Measurements from ENCODE around the gene FAM167B.
"Not testable (repeated sequence)": the region's sequence is repeated elsewhere in the genome, so short reads cannot be mapped to it uniquely, and the experiment has no call there.

FAM167B gene

DNA sequence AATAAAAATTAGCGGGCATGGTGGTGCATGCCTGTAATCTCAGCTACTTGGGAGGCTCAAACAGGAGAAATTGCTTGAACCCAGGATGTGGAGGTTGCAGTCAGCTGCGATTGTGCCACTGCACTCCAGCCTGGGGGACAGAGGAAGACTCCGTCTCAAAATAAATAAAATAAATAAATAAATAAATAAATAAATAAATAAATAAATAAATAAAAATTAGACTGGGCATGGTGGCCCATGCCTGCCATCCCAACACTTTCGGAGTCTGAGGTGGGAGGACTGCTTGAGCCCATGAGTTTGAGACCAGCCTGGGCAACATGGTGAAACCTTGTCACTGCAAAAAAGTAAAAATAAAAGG is 16.2 kb downstream of the FAM167B start:
- DNase-seq, result not testable (repeated sequence)

DNA sequence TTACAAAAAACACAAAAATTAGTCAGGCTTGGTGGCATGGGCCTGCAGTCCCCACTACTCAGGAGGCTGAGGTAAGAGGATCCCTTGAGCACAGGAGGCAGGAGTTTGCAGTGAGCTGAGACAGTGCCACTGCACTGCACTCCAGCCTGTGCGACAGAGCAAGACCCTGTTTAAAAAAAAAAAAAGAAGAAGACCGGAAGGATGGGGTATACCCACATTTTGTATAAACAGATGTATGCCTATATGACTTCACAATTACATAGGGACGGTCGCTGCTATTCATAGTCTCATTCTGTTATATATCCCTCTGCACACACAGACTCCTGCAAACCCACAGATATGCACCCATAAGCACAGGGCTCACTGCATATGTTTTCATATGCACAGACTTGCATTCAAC is 16.7 kb downstream of the FAM167B start:
- no peak for DNase-seq

DNA sequence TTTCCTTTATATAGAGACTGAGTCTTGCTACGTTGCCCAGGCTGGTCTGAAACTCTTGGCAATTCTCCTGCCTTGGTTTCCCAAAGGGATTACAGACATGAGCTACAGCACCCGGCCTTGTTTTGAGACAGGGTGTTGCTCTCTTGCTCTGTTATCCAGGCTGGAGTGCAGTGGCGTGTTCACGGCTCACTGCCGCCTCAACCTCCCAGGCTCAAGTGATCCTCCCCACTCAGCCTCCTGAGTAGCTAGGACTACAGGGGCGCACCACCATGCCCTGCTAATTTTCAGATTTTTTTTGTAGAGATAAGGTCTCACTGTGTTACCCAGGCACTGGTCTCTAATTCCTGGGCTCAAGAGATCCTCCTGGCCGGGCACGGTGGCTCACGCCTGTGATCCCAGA is 18.8 kb downstream of the FAM167B start:
- DNase-seq, result no peak

DNA sequence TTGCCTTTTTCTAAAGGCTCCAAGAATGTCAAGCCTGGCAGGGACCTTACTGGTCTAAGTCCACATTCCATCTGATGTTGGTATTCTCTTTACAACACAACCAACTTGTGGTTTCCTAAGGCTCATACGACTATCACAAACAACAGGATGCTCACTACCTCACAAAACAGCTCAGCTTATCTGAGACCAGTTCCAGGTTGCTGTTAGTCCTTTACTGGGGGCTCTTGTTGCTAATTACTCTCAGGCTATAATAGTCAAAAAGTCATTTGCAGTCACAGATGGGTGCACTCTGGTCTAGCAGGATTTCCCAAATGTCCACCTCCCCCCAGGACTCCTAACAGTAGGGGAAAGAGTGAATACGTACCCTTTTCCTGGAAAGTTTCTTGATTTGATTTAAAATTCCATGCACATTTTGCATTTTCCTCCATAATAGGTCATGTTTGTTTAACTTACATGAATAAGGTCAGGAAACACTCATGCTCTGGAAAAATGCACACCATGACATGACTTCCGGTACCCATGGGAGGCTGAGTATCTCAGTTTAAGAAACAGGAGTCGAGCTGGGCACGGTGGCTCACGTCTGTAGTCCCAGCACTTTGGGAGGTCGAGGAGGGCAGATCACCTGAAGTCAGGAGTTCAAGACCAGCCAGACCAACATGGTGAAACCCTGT is 20.0 kb downstream of the FAM167B start:
- no peak for DNase-seq

DNA sequence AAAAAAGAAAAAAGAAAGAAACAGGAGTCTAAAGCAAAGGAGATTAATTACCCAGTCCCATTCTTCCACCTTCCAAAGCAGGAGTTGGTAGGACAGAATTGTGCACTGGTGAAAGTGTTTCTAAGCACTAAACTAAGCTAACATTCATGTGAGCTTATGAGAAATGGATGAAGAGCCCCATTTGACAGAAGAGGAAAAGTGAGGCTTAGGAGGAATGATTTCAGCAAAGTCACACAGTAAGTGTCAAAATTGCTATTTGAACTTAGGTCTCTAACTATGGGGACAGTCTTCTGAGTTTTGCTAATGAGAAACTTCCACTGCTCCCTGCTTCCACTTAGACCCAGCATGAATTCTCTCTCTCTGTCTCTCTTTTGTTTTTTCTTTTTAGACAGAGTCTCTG is 22.7 kb downstream of the FAM167B start:
- DNase-seq, result no peak

DNA sequence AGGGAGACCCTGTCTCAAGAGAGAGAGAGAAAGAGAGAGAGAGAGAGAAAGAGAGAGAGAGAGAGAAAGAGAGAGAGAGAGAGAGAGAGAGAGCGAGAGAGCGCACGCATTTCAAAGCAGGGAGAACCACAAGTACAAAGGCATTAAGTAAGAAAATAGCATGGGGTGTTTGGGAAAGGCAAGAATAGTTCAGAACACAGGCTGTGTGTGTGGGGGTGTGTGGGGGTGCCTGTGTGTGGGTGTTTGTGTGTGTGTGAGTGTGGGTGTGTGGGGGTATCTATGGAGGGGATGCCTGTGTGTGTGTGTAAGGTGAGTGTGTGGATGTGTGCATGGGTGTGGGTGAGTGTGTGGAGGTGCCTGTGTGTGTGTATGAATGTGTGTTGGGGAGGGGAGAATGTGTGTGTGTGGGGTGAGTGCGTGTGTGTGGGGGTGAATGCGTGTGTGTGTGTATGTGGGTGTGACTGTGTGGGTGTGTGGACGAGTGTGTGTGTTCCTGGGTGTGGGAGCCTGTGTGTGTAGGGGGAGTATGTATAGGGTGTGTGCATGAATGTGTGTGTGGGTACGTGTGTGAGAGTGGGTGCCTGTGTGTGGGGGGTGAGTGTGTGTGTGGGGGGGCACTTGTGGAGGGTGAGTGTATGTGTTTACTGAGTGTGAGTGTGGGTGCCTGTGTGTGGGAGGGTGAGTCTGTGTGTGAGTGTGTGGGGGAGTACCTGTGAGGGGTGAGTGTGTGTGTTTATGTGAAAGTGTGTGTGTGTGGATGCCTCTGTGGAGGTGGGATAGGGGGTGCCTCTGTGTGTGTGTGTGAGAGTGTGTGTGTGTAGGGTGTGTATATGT is 25.8 kb downstream of the FAM167B start:
- DNase-seq, result no peak

DNA sequence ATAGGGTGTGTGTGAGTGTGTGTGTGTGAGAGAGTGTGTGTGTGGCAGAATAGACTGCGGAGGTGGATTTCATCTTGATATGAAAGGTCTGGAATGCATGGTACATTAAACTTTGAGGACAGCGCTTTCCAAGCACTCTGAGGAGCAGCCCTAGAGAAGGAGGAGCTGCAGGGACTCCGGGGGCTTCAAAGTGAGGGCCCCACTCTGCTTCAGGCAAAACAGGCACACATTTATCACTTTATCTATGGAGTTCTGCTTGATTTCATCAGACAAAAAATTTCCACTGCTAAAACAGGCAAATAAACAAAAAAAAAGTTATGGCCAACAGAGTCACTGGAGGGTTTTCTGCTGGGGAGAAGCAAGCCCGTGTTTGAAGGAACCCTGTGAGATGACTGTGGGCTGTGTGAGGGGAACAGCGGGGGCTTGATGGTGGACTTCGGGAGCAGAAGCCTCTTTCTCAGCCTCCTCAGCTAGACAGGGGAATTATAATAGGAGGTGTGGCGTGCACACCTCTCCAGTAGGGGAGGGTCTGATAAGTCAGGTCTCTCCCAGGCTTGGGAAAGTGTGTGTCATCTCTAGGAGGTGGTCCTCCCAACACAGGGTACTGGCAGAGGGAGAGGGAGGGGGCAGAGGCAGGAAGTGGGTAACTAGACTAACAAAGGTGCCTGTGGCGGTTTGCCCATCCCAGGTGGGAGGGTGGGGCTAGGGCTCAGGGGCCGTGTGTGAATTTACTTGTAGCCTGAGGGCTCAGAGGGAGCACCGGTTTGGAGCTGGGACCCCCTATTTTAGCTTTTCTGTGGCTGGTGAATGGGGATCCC is 26.6 kb downstream of the FAM167B start:
- no peak for DNase-seq

DNA sequence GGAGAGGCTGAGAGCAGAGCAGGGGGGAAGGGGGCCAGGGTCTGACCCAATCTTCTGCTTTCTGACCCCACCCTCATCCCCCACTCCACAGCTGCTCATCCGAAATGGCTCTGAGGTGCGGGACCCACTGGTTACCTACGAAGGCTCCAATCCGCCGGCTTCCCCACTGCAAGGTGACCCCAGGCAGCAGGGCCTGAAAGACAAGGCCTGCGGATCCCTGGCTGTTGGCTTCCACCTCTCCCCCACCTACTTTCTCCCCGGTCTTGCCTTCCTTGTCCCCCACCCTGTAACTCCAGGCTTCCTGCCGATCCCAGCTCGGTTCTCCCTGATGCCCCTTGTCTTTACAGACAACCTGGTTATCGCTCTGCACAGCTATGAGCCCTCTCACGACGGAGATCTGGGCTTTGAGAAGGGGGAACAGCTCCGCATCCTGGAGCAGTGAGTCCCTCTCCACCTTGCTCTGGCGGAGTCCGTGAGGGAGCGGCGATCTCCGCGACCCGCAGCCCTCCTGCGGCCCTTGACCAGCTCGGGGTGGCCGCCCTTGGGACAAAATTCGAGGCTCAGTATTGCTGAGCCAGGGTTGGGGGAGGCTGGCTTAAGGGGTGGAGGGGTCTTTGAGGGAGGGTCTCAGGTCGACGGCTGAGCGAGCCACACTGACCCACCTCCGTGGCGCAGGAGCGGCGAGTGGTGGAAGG is 27.8 kb downstream of the FAM167B start:
- no peak for DNase-seq

DNA sequence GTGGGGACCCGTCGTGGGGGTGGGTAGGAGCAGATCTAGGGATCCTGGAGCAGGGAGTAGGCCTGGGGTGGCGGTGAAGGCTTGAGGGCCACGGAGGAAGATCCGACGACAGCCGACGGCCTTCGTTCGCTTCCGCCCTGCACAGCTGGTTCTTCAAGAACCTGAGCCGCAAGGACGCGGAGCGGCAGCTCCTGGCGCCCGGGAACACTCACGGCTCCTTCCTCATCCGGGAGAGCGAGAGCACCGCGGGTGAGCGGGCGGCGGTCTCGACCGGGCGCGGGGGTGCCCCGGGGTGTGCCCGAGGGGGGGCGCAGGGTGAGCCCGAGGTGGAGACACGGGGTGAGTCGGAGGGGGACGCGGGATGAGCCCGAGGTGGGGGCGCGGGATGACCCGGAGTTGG is 28.4 kb downstream of the FAM167B start:
- peak in 1 of 2 donors; percentile 21 for DNase-seq

DNA sequence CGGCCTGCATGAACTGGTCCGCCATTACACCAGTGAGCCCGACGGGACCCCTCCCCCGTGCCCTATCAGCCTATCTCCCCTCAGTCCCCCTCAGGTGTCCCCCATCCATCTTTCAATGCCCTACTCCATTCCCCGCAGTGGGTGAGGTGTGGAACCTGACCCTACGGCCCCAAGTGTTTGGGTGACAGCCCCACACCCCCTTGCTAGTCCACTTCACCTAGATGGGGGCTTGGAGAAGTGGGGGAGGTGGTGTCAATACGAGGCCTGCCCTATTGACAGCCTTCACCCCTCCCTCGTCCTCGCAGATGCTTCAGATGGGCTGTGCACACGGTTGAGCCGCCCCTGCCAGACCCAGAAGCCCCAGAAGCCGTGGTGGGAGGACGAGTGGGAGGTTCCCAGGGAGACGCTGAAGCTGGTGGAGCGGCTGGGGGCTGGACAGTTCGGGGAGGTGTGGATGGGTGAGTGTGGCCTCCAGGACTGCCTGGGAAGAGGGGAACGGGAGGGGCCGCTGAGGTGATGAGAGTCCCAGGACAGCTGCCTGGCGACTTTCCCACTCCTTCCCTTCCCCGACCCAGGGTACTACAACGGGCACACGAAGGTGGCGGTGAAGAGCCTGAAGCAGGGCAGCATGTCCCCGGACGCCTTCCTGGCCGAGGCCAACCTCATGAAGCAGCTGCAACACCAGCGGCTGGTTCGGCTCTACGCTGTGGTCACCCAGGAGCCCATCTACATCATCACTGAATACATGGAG is 29.2 kb downstream of the FAM167B start:
- DNase-seq, result no peak

DNA sequence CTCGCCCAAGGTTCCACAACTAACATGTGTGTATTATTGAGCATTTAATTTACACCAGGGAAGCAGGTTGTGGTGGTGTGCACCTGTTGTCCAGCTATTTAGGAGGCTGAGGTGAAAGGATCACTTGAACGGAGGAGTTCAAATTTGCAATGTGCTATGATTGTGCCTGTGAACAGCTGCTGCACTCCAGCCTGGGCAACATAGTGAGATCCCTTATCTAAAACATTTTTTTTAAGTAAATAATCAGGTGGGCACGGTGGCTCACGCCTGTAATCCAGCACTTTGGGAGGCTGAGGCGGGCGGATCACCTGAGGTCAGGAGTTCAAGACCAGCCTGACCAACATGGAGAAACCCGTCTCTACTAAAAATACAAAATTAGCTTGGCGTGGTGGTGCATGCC is 37.8 kb downstream of the FAM167B start:
- not testable (repeated sequence) for DNase-seq

DNA sequence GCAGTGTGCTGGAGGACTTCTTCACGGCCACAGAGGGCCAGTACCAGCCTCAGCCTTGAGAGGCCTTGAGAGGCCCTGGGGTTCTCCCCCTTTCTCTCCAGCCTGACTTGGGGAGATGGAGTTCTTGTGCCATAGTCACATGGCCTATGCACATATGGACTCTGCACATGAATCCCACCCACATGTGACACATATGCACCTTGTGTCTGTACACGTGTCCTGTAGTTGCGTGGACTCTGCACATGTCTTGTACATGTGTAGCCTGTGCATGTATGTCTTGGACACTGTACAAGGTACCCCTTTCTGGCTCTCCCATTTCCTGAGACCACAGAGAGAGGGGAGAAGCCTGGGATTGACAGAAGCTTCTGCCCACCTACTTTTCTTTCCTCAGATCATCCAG is 38.6 kb downstream of the FAM167B start:
- no peak for DNase-seq

DNA sequence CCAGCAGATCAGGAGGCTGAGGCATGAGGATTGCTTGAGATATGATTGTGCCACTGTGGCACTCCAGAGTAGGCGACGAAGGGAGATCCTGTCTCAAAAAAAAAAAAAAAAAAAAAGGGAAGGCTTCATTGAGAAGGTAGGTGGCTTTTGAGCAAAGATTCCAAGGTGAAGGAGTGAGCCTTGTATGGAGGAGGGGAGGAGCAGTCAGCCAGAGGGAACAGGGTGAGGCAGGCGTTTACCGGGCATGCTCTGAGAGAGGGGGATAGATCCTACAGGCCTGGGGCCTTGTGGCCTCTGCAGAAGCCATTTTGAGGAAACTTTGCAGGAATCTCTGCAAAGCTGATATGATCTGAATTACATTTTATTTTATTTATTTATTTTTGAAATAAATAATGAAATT is 39.7 kb downstream of the FAM167B start:
- no peak for DNase-seq

DNA sequence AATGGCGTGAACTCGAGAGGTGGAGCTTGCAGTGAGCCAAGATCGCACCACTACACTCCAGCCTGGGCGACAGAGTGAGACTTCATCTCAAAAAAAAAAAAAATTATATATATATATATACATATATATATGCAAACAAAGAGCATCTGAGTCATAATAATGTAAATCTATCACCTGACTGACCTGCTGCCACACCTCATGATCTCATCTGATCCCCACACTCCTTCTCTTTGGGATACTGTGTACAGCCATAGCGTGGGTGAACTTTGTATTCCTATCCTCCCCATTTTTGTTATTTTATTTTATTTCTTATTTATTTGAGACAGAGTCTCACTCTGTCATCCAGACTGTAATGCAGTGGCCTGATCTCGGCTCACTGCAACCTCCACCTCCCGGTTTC is 42.2 kb downstream of the FAM167B start:
- no peak for DNase-seq

DNA sequence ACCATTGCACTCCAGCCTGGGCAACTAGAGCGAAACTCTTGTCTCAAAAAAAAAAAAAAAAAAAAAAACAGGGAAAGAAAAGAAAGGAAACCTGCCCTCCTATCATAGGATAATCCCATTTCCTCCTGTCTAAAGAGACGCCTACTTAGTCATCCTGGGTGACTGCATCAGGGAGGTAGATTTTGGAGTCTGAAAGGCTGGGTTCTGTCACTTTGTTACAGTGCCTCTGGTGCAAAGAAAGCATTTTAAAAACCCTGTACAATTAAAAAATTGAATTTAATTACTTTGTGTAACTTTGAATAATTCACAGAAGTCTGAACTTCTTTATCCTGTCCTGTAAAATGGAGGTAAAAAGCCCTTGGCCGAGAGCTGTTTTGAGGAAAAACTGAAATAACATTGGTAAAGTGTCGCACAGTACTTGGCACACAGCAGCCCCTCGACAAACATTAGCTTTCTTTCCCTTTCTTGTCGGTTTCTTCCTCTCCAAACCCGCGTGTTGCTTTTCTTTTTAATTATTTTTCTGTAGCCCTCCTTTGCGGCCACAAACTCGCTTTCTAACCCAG is 44.2 kb downstream of the FAM167B start:
- DNase-seq, result peak; percentile 3 to 4

DNA sequence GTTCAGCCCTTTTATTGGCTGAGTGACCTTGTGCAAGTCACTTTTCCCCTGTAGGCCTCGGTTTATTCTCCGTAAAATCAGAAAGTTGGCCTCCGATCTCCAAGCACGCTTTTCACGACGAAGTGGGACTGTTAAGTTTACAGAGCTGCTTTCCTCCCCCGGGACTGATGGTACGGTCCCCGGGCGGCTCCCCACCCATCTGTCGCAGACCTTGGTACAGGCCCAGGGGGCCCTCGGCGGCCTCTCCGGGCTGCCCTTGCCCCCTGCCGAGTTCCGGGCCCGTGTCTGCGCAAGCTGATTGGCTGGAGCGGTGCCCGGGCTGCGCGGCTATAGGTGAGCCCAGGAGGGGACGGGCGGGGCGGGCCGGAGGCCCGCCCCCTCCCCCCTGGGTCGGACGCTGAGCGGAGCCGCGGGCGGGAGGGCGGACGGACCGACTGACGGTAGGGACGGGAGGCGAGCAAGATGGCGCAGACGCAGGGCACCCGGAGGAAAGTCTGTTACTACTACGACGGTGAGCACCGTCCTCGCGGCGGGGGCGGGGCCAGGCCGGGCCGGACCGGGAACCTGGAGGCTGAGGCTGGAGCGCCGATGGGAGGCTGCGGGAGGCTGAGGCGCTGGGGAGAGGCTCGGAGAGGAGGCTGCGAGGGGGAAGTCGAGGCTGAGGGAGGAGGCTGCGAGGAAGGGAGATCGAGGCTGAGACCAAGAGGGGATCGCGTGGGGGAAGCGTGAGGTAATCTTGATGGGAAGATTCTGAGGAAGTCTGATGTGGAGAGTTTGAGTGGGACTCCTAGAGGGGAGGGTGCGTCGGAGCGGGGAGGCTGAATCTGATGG is 44.9 kb downstream of the FAM167B start, which contains the start of gene HDAC1:
Gene HDAC1 (plus strand): TSS at position 376 of the 831 bp plus-strand sequence. CDS start 87 bp downstream, at position 463.
- peak; percentile 97 to 98 for DNase-seq

DNA sequence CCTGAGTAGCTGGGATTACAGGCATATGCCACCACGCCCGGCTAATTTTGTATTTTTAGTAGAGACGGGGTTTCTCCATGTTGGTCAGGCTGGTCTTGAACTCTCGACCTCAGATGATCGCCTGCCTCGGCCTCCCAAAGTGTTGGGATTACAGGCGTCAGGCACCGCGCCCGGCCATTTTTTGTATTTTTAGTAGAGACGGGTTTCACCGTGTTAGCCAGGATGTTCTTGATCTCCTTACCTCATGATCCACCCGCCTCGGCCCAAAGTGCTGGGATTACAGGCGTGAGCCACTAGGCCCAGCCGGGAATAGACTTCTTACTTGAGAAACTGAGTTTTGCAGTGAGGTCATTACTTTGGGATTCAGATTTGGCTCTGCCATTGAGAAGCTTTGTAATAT is 51.2 kb downstream of the FAM167B start:
- DNase-seq, result not testable (repeated sequence)
